ENCODE data around the gene ZNF438.

GRCh38 chr10:31017534-31018355 is 13.9 kb downstream of the ZNF438 start:
- TF ChIP-seq CTCF (conservative IDR thresholded peaks at IDR 0.05; ENCODE audit: low read depth, low read length) (no peak), POLR2A (IDR thresholded peaks at IDR 0.05; ENCODE audit: low read depth, low read length) (no peak), ELK1 (IDR thresholded peaks at IDR 0.05; ENCODE audit: borderline replicate concordance, low read depth, low read length) (no peak), RAD21 (IDR thresholded peaks at IDR 0.05; ENCODE audit: low read length) (no peak), RFX5 (IDR thresholded peaks at IDR 0.05; ENCODE audit: low read depth, low read length) (no peak), FOS (IDR thresholded peaks at IDR 0.05; ENCODE audit: low read depth, low read length) (no peak), SMC3 (IDR thresholded peaks at IDR 0.05; ENCODE audit: low read depth, low read length) (no peak), BHLHE40 (IDR thresholded peaks at IDR 0.05; ENCODE audit: low read depth, low read length) (no peak), CHD1 (IDR thresholded peaks at IDR 0.05; ENCODE audit: low read depth, low read length) (no peak), CEBPB (IDR thresholded peaks at IDR 0.05; ENCODE audit: low read depth, low read length) (no peak), RCOR1 (IDR thresholded peaks at IDR 0.05; ENCODE audit: insufficient replicate concordance, low read length) (no peak), MXI1 (IDR thresholded peaks at IDR 0.05; ENCODE audit: borderline replicate concordance, low read depth, low read length) (no peak), MAZ (IDR thresholded peaks at IDR 0.05; ENCODE audit: borderline replicate concordance, low read depth, low read length) (no peak)
- TF ChIP-seq, protein P1, sequence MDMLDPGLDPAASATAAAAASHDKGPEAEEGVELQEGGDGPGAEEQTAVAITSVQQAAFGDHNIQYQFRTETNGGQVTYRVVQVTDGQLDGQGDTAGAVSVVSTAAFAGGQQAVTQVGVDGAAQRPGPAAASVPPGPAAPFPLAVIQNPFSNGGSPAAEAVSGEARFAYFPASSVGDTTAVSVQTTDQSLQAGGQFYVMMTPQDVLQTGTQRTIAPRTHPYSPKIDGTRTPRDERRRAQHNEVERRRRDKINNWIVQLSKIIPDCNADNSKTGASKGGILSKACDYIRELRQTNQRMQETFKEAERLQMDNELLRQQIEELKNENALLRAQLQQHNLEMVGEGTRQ (IDR thresholded peaks at IDR 0.05; ENCODE audit: low read depth, low read length), result no peak
